NCI-H1436 treated with DMSO at 0.1 percent for 48 hours (cell line): Measurements from ENCODE around the gene DDX23.

Experiments used
- DNase-seq: peaks from one replicate; lab custom pipeline; 2025; lab: John Stamatoyannopoulos, UW

The DDX23 gene

GRCh38 chr12:48823281-48823680 lies 28.7 kb downstream of the DDX23 start:
- no peak for DNase-seq

DNA sequence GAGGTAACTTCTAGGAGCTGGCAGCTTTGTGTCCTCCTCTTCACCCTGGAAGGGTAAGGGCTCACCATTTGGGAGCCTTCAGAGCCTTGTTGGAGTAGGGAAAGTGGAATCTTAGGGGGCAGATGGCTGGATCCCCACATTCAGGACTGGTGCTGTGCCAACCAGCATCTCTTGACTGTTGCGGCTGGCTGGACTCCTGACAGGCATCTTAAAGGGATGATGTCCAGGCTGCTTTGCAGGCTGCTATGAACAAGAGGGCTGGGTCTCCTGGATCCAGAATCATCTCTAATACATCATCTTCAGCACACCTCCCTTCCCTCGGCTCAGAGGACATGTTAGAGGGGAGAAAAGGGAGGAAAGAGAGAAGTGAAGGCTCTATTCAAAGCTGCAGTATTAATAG lies 29.3 kb downstream of the DDX23 start:
- no peak for DNase-seq

DNA sequence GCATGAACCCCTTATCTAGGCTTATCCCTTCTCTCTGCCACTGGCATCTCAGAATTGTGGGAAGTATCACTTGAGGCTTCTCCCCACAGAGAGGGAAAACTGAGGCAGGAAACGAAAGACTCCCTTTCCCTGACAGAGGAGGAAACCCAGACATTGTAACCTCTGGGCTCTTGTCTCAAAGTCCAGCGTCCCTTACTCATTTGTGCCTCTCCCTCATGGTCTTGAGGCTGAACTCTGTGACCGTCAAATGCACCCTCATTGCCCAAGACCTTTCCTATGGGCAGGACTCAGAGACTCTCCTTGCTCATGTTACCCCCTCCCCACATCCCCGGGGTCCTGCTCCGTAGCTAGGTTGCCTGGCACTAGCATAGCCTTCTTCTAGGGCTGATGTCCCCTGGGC lies 29.8 kb downstream of the DDX23 start:
- DNase-seq: no peak

DNA sequence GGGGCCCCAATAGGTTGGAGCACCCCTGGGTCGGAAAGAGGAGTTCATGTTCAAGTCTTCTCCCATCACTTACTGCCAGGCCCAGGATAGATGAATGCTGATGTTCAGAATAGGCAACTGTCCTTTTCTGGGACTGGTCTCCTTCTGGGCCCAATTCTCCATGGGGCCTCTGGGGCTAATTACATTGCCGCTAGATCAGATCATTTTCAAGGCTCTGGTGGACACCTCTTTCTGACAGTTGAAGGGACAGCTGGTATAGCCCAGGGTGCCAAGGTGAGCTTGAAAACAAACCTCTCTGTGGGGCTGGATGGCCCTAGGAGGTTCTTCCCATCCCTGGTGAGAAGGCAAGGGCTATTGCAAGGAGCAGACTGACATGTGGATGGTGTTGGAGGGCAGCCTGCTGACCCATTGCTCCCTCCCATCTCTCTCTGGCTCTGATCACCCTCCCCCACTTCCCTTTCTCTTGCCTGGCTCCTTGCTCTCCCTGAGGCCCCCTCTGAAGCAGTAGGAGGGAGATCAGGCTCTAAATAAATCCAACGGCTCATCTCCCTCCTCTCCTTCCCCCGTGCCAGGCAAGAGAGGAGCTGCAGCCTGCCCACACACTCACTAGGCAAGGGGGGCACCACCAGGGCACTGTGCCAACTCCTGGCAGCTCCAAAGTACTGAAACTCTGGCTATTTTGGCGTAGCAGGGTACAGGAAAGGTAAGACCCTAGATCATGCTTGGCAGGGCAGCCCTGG lies 31.8 kb downstream of the DDX23 start:
- DNase-seq: no peak

DNA sequence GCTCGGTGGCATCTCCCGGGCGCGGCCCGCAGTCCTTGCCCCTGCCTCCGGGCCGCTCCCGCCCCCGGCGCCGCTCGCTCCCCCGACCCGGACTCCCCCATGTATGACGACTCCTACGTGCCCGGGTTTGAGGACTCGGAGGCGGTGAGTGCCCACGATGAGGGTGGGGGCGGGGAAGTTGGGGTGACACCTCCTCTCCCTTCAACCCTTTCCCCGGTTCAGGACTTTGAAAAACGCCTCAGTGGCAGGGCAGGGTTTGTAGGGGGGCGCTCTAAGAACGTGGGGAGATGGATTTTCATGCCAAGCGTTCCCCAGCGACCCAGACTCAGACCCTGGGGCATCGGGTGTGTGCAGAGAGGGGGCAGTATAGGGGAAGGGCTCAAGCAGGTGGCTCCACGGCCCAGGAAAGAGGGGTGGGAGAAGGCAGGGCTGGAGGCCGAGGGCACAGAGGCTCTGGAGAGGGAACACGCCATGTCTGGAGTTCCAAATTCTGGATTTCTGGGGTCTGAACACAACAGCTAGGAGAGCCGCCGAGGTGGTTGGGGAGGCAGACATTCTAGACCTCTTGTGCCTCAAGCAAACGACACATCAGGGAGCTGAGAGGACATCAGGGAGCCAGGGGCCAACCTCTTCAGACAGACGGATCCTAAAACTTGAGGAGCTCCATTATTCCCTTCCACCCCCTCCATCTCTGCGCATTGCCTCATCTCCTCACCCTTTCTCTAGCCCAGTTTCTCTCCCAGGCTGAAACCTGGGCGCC lies 33.0 kb downstream of the DDX23 start:
- DNase-seq: no peak

DNA sequence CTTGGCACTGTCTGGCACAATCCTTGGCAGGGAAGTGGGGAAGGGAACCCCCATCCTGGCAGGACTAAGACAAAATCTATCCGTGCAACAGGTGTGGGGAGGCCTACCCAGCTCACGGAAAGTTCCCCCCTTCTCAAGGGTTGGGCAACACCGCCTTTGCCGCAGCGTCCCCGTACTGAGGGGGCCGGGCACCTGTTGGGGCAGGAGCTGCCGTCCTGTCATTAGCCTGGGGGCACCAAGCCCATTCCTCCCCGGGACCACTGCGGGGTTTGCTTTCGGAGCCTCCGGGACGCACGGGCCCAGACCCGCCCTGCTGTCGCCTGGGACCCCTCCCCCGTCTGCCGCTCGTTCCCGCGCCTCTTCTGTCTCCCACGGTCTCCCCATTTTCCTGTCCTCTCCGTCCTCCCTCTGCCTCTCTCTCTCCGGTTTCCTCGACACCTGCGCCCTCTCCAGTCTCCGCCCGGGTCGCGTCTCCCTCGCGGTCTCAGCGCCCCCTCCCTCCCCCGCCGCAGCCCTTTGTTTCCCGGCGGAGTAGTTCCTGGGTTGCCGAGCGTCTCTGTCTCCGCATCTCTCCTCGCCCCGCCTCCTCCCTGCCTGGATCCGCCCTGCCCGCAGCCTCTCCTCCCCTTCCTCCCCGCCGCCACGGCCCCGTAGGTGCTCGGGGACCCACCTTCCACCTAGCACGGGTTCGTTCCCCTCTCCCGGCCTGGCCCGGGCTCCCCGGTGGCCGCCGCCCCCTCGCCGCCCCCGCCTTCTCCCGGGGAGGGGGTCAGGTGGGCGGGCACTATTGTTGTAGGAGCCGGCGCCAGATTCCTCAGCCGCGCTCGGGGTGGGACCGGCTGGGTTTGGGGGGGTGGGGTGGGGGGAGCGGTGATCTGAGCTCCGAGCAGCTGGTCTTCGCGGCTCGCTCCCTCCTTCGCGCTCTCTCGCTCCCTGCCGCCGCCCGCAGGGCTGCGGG lies 33.8 kb downstream of the DDX23 start, which contains the start of gene CACNB3:
CACNB3 (plus strand) TSS at position 624 of the 958 bp plus-strand sequence. CDS start 434 bp downstream, outside the sequence.
- no peak for DNase-seq

GRCh38 chr12:48816143-48816854 lies 35.7 kb downstream of the DDX23 start:
- DNase-seq: no peak

- peak; percentile 3 for DNase-seq
These were observed 36.5 kb downstream of the DDX23 start for GRCh38 chr12:48815126-48816110.

DNA sequence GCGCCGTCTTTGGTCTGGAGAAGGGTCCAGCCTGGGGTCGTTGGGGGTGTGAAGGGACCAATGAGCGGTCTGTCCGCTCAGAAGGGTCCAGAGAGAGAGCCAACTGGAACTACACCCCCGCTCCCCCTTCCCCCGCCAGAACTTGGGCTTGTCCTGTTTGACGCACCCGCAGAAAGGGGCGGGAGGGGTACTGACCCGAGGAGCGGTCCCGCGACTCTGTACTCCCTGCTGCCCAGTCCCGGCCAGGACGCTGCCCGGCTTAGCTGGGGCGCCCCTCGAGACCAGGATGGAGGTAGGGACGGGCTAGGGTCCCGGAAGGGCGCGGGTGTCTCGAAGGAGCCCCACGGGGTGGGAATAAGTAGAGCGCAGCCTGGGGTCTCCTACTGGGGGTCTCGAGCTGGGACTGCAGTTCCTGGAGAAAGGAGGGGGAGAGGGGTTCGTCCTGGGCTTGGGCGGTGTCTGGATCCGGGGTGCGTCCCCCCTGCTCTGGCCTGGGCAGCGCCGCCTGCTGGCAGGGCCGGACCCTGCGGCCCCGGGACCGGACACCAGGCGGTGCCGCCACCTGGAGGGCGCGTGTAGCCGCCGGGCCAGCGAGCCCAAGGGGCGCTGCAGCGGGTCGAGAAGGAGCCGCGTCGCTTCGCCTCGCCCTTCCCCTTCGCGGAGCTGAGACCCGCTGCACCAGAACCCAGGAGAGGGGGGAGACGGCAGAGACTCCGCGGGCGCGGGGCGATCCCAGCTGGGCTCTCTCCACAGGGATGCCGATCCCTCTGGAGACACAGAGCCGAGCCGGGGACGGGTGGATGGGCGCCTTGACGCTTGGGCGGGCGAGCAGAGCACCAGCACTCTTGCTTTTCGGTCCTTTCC lies 37.5 kb downstream of the DDX23 start:
- DNase-seq: no peak

DNA sequence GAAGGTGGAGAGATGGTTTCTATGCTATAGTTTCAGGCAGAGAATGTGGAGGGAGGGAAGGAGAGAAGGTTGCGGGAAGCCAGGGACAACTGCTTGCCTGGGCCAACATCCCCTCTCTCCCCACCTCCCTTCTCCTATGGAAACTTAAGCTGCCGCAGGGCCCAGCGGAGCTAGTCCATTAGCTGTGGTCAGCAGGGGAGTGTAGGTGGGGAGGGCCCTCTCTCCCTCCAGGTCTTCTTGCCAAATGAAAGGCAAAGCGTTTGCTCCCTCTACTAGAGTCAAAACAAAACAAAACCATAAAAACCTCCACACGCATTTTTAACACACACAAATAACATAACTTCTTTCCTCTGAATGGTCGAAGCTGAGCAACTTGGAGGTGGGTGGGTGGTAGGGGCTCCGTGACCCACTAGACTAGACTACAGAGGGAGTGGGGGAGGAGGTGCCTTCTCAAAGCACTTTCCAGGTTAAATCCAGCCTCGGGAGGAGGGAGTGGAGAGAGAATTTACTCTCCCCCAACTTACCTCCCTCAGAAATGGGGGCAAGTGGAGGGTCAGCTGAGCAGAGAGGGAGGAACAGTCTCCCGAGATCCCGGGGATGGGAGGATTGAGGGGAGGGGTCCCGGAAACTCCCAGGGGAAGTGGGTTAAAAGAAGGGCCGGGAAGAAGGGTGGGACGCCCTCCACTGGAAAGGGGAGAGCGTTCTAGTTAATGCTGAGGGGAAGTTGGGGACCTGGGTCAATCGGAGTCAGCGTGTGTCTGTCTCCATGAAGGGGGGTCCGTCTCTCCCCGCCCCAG lies 38.3 kb downstream of the DDX23 start:
- DNase-seq: no peak

DNA sequence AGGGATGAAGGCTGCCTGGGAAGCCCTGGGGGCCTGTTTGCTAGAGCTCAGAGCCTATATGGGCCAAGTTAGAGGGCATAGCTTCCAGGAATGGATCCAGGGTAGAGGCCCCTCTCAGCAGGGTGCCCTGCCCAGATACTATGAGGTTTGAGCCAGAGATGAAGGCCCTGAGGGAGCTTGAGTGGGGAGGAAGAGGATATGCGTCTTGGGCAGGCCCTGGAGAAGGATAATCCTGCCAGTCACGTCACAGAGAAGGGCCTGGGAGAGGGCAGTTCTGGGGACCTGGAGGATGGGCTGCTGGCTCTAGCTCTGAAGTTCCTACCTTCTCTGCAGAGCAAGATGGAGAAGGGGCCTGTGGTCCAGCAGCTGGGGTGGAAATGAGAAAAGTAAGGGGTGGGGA lies 39.6 kb downstream of the DDX23 start:
- no peak for DNase-seq

- DNase-seq: no peak
These were observed 40.4 kb downstream of the DDX23 start for GRCh38 chr12:48811437-48812090.

- no peak for DNase-seq
These were observed 41.0 kb downstream of the DDX23 start for GRCh38 chr12:48810903-48811431.

DNA sequence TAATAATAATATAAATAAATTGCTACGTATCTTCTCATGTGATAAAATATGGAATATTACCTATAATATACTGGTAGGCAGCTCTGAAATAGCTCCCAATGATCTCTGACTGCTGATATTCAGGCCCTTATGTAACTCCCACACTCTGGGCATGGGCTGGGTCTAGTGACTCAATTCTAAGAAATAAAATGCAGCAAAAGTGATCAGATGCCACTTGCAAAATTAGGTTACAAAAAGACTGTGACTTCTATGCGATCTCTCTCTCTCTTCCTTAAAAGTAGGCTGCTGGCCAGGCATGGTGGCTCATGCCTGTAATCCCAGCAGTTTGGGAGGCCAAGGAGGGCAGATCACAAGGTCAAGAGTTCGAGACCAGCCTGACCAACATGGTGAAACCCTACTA lies 44.0 kb downstream of the DDX23 start:
- no peak for DNase-seq

- no peak for DNase-seq
These were observed 48.3 kb downstream of the DDX23 start for GRCh38 chr12:48803675-48804074.

GRCh38 chr12:48800971-48801370 lies 51.0 kb downstream of the DDX23 start:
- DNase-seq: no peak

- no peak for DNase-seq
These were observed 51.5 kb downstream of the DDX23 start for GRCh38 chr12:48800457-48800856.

DNA sequence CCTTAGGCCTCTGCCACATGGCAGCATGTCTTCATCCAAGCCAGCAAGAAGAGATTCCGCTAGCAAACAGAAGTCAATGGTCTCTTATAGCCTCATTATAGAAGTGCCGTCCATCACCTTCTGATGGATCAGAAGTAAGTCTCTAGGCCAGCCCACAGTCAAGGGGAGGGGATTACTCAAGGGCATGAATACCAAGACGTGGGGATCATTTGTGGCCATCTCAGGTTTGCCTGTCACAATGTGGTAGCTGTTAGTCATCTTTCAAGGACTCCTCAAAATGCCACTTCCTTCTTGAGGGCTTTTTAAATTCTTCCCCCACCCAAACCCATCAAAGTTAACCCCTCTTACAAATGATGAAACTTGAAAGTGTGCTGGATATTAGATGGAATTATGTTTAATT lies 55.0 kb downstream of the DDX23 start:
- DNase-seq: no peak
